Cerebellar nuclear complex (tissue), 1 donor: ENCODE results near the gene MEIOB.
"Not testable (repeated sequence)": the region's sequence is repeated elsewhere in the genome, so short reads cannot be mapped to it uniquely, and the experiment has no call there.

Experiments used
- DNase-seq, 2 experiments: peaks; one replicate each; lab custom pipeline; 2025; lab: John Stamatoyannopoulos, UW

The MEIOB gene

GRCh38 chr16:1877089-1877488 is 5.1 kb upstream of the MEIOB start:
- DNase-seq, result no peak

DNA sequence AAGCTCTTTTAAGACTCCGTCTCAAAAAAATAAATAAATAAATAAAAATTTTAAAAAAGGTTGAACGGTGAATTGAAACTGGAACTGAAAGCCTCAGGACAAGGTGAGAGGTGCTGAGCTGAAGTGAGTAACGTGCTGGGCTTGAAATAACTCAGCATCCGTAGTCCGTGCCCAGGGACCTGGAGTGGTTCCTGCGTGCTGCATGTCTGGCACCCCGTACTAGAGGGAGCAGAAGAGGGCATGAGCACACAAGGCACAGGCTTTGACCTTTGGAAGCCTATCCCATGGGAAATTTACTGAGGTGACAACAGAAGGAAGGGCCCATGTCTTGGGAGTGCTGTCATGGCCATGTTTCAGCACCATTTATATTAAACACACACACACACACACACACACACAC is 4.5 kb upstream of the MEIOB start:
- DNase-seq, result no peak

- not testable (repeated sequence) for DNase-seq
These were observed 4.1 kb upstream of the MEIOB start for GRCh38 chr16:1876066-1876465.

DNA sequence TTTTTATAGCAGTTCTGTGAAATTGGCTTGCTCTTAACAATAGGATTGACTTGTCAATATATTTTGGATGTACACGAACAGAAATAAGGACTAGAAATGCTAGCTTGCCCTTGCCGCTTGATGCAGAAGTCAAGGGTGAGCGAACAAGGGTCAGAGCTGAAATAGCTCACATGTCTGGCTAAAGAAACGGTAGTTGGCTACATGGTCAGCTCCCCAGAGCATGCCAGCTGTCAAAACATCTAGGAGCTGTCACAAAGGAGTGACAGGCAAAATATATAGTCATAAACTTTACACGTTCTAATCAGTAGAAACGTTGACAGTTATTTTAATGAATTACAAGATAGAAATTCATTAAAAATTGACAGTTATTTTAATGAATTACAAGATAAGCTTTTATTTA is 2.9 kb upstream of the MEIOB start:
- no peak for DNase-seq

- no peak for DNase-seq
These were observed 1.4 kb downstream of the MEIOB start for GRCh38 chr16:1870365-1871082.

GRCh38 chr16:1865902-1866690 is 5.9 kb downstream of the MEIOB start:
- DNase-seq, result no peak

GRCh38 chr16:1863681-1864460 is 8.1 kb downstream of the MEIOB start:
- no peak for DNase-seq

GRCh38 chr16:1862394-1862793 is 9.6 kb downstream of the MEIOB start:
- no peak for DNase-seq

DNA sequence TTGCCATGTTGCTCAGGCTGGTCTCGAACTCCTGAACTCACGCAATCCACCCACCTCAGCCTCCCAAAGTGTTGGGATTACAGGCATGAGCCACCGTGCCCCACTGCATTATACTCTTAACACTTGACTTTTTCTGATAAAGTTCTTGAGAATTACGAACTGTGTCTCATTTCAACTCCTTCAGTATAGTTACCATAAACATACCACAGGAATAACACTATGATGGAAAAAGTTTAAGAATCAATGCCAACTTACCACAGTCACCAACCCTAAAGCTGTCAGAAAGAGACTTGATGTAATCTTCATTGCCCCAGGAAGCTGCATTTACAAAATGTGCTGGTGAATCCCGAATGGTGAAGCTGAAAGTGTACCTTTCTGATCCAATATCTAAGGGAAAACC is 10.2 kb downstream of the MEIOB start:
- DNase-seq, result no peak

DNA sequence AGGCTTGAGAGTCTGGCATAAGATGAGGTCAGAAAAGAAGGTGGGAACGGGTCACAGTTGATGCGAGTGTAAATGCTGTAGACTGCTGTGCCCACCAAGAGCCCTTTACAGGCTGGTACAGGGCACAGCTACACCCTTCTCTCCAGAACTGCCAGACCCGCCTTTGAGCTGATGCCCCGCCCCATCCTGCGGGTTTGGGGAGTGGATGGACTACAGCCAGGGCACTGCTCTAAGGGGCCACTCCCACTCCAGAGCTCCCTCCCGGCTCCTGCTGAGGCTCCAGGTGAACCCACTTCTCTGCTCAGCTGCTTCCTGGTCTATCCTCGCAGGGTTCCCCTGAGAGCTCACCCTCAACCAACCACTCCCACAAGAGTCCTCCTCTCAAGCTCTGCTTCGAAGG is 12.3 kb downstream of the MEIOB start:
- DNase-seq, result no peak

GRCh38 chr16:1858189-1858865 is 13.6 kb downstream of the MEIOB start:
- DNase-seq, result no peak

DNA sequence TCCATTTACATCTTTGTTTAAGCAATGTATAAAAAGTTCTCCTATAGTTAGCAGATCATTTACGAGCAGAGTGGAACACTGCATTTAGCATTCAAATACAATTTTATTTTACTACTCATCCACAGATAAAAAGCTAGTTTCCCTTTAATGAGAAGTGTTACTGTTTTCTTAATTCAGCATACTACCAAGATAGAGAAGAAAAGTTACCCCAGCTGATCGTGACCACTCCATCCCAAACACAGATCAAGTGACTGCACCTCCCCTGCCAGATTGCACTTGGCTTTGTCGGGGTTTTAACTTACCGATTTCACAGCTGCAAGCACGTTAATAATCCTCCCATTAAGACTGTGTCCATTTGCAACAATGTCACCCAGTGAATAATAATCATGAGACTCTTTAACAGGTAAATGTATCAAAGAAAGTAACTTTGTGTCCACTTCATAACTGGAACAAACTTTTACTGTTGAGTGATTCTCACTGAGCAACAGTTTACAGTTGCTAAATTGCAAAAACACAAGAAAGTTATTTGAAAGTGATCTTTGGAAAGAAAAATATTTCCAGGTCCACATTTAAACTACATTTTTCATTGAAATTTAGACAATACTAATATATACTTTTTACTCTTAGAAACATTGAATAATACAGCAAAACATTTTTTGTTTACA is 14.4 kb downstream of the MEIOB start:
- DNase-seq, result no peak

DNA sequence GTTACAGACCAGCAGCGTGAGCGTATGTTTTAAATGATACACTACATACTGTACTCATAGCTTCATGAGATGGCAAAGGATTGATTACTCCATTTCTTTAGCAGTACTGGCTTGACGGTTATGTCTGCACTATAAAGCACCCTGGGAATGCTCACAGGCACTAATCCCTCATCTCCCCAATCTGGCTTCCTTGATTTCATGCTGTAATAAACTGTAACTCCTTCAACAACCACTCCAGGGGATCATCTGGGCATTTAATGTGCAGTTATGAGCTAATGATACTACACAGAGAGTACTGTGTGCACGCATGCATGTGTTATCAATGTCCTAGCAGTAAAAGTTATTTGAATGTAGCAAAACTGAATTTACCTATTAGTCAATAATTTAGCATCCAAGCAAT is 20.2 kb downstream of the MEIOB start:
- no peak for DNase-seq

- DNase-seq, result no peak
These were observed 21.0 kb downstream of the MEIOB start for GRCh38 chr16:1850981-1851380.

- no peak for DNase-seq
These were observed 25.5 kb downstream of the MEIOB start for GRCh38 chr16:1846416-1846815.

DNA sequence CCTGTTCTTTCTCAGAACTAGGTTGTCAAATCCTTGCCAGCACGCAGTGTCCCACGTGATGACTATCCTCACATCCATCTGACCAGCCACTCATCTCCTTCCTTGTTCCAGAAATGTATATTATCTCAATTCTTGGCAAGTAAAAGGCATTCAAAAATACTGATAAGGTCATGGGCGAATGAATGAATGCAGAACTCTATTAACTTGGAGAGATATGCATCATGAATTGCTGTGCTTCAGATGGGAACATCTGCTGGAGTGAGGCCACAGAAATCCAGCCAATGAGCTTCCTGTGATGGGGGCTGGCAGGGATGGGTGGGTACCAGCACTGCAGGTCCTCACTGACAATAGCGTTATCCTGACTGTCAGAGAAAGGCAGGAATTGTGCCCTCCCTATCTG is 26.0 kb downstream of the MEIOB start:
- no peak for DNase-seq

GRCh38 chr16:1839554-1839953 is 32.4 kb downstream of the MEIOB start:
- DNase-seq, result no peak

GRCh38 chr16:1834096-1834495 is 37.9 kb downstream of the MEIOB start:
- DNase-seq, result no peak

GRCh38 chr16:1832838-1833454 is 39.0 kb downstream of the MEIOB start:
- DNase-seq, result no peak

- DNase-seq, result no peak
These were observed 40.5 kb downstream of the MEIOB start for GRCh38 chr16:1831186-1832075.
